ENCODE measurements around the gene VKORC1. TPM values are rescaled to one million over a fixed set of nuclear protein-coding genes. Genes with fewer than 3 reads are reported as not detected.

The VKORC1 gene
- total and polyA plus RNA-seq, 5 donors from 2014 or later = 38.1 to 113 (median 103) TPM

DNA sequence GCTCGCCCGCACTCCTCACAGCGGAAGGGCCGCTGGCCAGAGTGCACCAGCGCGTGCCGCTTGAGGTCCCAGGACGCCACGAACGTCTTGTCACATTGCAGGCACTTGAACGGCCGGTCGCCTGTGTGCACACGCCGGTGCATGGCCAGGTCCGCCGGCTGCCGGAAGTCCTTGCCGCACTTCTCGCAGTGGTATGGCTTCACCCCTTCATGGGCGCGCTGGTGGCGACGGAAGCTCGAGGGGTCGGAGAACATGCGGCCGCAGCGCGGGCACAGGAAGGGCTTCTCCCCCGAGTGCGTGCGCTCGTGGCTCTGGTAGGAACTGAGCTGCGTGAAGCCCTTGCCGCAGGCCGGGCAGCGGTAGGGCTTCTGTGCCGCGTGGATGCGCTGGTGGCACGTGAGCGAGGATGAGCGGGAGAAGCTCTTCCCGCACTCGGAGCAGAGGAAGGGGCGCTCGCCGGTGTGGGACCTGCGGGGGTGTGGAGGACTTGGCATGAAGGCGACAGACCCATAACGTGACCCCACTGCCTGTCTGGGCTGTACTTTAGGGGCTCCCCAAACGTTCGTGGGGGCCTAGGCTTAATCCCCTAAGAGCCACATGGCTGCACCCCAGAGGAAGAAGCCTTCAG lies 32.7 kb downstream of the VKORC1 start:
- Mint-ChIP-seq H3K27me3 (no peaks in the 10 kb centered on the region), H3K4me1 (peaks cover 0 to 35% (median 23%) of the 10 kb centered on the region in 4 donors), H3K9me3 (no peaks in the 10 kb centered on the region), H3K27ac (no peak overlapping the region), H3K36me3 (peaks cover 11% of the 10 kb centered on the region), H3K4me3 (no peak overlapping the region)
- Histone ChIP-seq H3K27ac (ENCODE audit: insufficient read depth, low read length, poor library complexity, severe bottlenecking) (no peak overlapping the region), H3K36me3 (ENCODE audit: control insufficient read depth, insufficient read depth, low read length) (no peaks in the 10 kb centered on the region), H3K4me3 (ENCODE audit: low read depth, low read length) (no peak overlapping the region), H3K4me1 (ENCODE audit: control insufficient read depth, insufficient read depth, low read length, poor library complexity, severe bottlenecking) (peaks cover 22% of the 10 kb centered on the region), H3K27me3 (ENCODE audit: control insufficient read depth, insufficient read depth, low read length) (no peaks in the 10 kb centered on the region), H3K9me3 (ENCODE audit: control insufficient read depth in 2 of 2, low read length in 2 of 2) (no peaks in the 10 kb centered on the region)
- no peak for ATAC-seq (ENCODE audit: low read depth in 2 of 2)
- no peak for DNase-seq

DNA sequence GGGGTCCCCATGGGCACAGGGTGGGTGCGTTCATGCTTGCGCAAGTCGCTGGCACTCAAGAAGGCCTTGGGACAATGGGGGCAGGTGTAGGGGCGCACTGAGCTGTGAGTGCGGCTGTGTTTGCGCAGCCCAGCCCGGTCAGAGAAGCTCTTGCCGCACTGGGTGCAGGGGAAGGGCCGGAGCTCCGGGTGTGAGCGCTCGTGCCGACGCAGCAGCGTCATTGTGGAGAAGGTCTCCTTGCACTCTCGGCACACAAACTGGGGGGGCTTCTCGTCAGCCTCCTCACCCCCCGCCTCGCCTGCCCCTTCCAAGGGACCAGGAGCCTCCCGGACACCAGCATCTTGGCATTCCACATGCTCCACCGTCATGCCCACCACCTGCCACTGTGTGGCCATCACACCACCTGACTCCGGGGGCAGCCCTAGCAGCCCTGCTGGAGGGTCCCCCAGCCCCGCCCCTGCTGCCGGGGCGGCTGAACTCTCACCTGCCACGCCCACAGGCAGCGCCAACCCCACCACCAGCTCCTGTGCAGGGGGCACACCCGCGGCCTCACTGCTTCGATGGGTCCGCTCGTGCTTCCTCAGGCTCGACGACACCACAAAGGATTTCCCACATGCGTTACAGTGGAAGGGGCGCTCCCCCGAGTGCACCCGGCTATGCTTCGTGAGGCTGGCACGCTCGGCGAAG lies 33.3 kb downstream of the VKORC1 start:
- H3K27ac Mint-ChIP-seq = no peak overlapping the region
- no peak for DNase-seq
- peaks cover 0 to 31% (median 20%) of the 10 kb centered on the region in 4 donors for H3K4me1 Mint-ChIP-seq

DNA sequence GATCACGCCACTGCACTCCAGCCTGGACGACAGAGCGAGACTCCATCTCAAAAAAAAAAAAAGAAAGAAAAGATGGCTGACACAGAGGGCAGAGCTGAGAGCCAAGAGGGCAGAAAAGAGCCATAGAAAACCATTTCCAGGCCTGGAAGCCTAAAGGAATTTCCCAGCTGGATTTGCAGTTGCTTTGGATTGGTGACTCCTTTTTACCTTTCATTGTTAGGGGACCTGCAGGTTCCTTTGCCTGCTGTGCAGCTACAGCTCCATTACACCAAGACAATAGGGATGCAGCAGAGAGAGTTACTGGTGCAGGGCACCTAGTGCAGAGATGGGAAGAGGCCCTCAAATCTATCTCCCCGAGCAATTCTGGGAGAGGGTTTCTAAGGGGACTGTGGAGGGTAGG lies 39.0 kb downstream of the VKORC1 start:
- Histone ChIP-seq H3K9me3 (ENCODE audit: control insufficient read depth in 2 of 2, low read length in 2 of 2) (no peaks in the 10 kb centered on the region), H3K4me3 (ENCODE audit: low read depth, low read length) (no peak overlapping the region), H3K27me3 (ENCODE audit: control insufficient read depth, insufficient read depth, low read length) (no peaks in the 10 kb centered on the region), H3K4me1 (ENCODE audit: control insufficient read depth, insufficient read depth, low read length, poor library complexity, severe bottlenecking) (no peaks in the 10 kb centered on the region), H3K27ac (ENCODE audit: insufficient read depth, low read length, poor library complexity, severe bottlenecking) (no peak overlapping the region), H3K36me3 (ENCODE audit: control insufficient read depth, insufficient read depth, low read length) (no peaks in the 10 kb centered on the region)
- Mint-ChIP-seq H3K36me3 (peaks cover 8% of the 10 kb centered on the region), H3K9me3 (no peaks in the 10 kb centered on the region), H3K4me3 (no peak overlapping the region), H3K27ac (no peak overlapping the region), H3K27me3 (no peaks in the 10 kb centered on the region), H3K4me1 (peaks cover 0 to 2% (median 0%) of the 10 kb centered on the region in 4 donors)
- ATAC-seq (ENCODE audit: low read depth in 2 of 2) (no peak), DNase-seq (no peak)

More for the DNA sequence above, 33.3 kb downstream of the VKORC1 start:
- no peak overlapping the region for H3K4me3 Mint-ChIP-seq
- peaks cover 22% of the 10 kb centered on the region for H3K4me1 ChIP-seq (ENCODE audit: control insufficient read depth, insufficient read depth, low read length, poor library complexity, severe bottlenecking)
- no peaks in the 10 kb centered on the region for H3K9me3 ChIP-seq (ENCODE audit: control insufficient read depth in 2 of 2, low read length in 2 of 2)
- H3K9me3 Mint-ChIP-seq = no peaks in the 10 kb centered on the region
- H3K27me3 Mint-ChIP-seq = no peaks in the 10 kb centered on the region
- H3K27ac ChIP-seq (ENCODE audit: insufficient read depth, low read length, poor library complexity, severe bottlenecking) = no peak overlapping the region
- no peak overlapping the region for H3K4me3 ChIP-seq (ENCODE audit: low read depth, low read length)
- H3K27me3 ChIP-seq (ENCODE audit: control insufficient read depth, insufficient read depth, low read length) = no peaks in the 10 kb centered on the region
- H3K36me3 ChIP-seq (ENCODE audit: control insufficient read depth, insufficient read depth, low read length) = no peaks in the 10 kb centered on the region
- peaks cover 11% of the 10 kb centered on the region for H3K36me3 Mint-ChIP-seq
- ATAC-seq (ENCODE audit: low read depth in 2 of 2) = no peak

DNA sequence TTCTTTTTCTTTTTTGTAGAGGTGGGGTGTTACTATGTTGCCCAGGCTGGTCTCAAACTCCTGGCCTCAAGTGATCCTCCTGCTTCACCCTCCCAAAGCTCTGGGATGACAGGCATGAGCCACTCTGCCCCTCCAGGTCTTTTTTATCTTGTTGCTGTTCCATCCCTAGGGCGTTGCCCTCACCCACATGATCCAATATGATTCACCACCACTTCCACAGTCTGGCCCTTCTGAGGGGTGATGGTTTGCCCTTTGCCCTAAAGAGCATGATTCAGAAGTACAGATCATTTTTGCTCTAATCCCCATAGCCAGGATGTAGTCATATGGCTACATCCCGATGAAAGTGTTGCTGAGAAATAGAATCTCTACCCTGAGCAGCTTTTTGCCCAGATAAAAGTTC lies 42.5 kb downstream of the VKORC1 start:
- no peak overlapping the region for H3K27ac Mint-ChIP-seq

DNA sequence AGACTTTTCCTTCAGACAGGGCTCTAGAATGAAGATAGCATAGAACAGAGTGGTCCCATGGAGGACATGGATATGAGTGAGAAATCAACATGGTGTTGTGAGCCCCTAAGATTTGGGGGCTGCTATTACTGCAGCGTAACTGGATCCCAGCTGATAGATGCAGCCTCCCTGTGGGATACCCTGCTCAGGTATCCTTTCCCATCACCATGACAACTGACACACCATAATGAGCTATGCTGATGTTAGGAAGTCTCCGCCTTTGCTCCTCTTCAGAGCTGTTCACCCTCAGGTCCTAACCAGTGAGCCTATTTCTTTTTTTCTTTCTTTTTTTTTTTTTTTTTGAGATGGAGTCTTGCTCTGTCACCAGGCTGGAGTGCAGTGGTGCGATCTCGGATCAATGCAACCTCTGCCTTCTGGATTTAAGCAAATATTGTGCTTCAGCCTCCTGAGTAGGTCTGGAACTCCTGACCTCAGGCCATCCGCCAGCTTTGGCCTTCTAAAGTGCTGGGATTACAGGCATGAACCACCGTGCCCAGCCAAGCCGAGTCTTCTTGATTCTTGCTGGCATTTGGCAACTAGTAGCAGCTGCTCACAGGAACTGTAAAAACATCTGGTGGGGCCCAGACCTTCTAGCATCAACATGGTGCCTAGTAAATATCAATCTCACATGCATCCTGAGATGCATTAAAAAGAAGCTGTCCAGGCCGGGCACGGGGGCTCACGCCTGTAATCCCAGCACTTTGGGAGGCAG lies 44.1 kb downstream of the VKORC1 start:
- H3K27me3 ChIP-seq (ENCODE audit: control insufficient read depth, insufficient read depth, low read length) = no peaks in the 10 kb centered on the region
- H3K9me3 ChIP-seq (ENCODE audit: control insufficient read depth in 2 of 2, low read length in 2 of 2) = no peaks in the 10 kb centered on the region
- Mint-ChIP-seq H3K9me3 (peaks cover 0 to 1% (median 0%) of the 10 kb centered on the region in 7 donors), H3K27me3 (peaks cover 5% of the 10 kb centered on the region), H3K4me3 (no peak overlapping the region), H3K36me3 (no peaks in the 10 kb centered on the region), H3K27ac (no peak overlapping the region), H3K4me1 (peaks cover 0 to 6% (median 3%) of the 10 kb centered on the region in 4 donors)
- no peaks in the 10 kb centered on the region for H3K36me3 ChIP-seq (ENCODE audit: control insufficient read depth, insufficient read depth, low read length)
- H3K27ac ChIP-seq (ENCODE audit: insufficient read depth, low read length, poor library complexity, severe bottlenecking) = no peak overlapping the region
- H3K4me3 ChIP-seq (ENCODE audit: low read depth, low read length) = no peak overlapping the region
- ATAC-seq (ENCODE audit: low read depth in 2 of 2) (no peak), DNase-seq (no peak)
- H3K4me1 ChIP-seq (ENCODE audit: control insufficient read depth, insufficient read depth, low read length, poor library complexity, severe bottlenecking) = no peaks in the 10 kb centered on the region

More for the DNA sequence above, 42.5 kb downstream of the VKORC1 start:
- Histone ChIP-seq H3K36me3 (ENCODE audit: control insufficient read depth, insufficient read depth, low read length) (no peaks in the 10 kb centered on the region), H3K4me3 (ENCODE audit: low read depth, low read length) (no peak overlapping the region), H3K27ac (ENCODE audit: insufficient read depth, low read length, poor library complexity, severe bottlenecking) (no peak overlapping the region), H3K9me3 (ENCODE audit: control insufficient read depth in 2 of 2, low read length in 2 of 2) (no peaks in the 10 kb centered on the region), H3K4me1 (ENCODE audit: control insufficient read depth, insufficient read depth, low read length, poor library complexity, severe bottlenecking) (no peaks in the 10 kb centered on the region), H3K27me3 (ENCODE audit: control insufficient read depth, insufficient read depth, low read length) (no peaks in the 10 kb centered on the region)
- Mint-ChIP-seq H3K4me3 (no peak overlapping the region), H3K27me3 (no peaks in the 10 kb centered on the region), H3K9me3 (no peaks in the 10 kb centered on the region), H3K36me3 (peaks cover 4% of the 10 kb centered on the region), H3K4me1 (peaks cover 0 to 2% (median 0%) of the 10 kb centered on the region in 4 donors)
- ATAC-seq (ENCODE audit: low read depth in 2 of 2) (no peak), DNase-seq (no peak)

DNA sequence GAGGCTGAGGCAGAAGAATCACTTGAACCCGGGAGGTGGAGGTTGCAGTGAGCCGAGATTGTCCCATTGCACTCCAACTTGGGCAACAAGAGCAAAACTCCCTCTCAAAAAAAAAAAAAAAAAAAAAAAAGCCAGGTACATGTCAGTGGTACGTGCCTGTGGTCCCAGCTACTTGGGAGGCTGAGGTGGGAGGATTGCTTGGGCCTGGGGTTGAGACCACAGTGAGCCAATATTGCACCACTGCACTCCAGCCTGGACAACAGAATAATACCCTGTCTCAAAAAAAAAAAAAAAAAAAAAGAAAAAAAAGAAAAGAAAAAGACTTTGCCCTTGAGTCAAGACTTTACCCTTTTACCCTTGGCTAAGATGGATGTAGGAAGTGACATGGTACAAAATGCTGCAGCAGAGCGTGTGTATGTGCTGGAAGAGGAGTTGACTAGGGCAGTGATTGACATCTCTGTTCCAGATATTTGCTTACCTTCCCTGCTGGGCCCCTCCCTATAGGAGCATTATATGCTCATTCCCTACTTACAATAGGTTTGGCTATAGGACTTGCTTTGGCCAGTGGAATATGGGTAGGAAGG lies 50.6 kb downstream of the VKORC1 start:
- H3K9me3 ChIP-seq (ENCODE audit: control insufficient read depth in 2 of 2, low read length in 2 of 2) = no peaks in the 10 kb centered on the region
- no peak overlapping the region for H3K4me3 Mint-ChIP-seq
- no peak overlapping the region for H3K4me3 ChIP-seq (ENCODE audit: low read depth, low read length)
- H3K9me3 Mint-ChIP-seq = peaks cover 0 to 1% (median 0%) of the 10 kb centered on the region in 7 donors
- DNase-seq = no peak
- H3K27ac ChIP-seq (ENCODE audit: insufficient read depth, low read length, poor library complexity, severe bottlenecking) = no peak overlapping the region
- no peak for ATAC-seq (ENCODE audit: low read depth in 2 of 2)
- H3K27me3 Mint-ChIP-seq = peaks cover 9% of the 10 kb centered on the region
- no peaks in the 10 kb centered on the region for H3K27me3 ChIP-seq (ENCODE audit: control insufficient read depth, insufficient read depth, low read length)
- peaks cover 16% of the 10 kb centered on the region for H3K36me3 ChIP-seq (ENCODE audit: control insufficient read depth, insufficient read depth, low read length)
- peaks cover 5% of the 10 kb centered on the region for H3K36me3 Mint-ChIP-seq
- H3K4me1 Mint-ChIP-seq = peaks cover 0 to 6% (median 2%) of the 10 kb centered on the region in 4 donors
- H3K4me1 ChIP-seq (ENCODE audit: control insufficient read depth, insufficient read depth, low read length, poor library complexity, severe bottlenecking) = no peaks in the 10 kb centered on the region
- H3K27ac Mint-ChIP-seq = no peak overlapping the region

DNA sequence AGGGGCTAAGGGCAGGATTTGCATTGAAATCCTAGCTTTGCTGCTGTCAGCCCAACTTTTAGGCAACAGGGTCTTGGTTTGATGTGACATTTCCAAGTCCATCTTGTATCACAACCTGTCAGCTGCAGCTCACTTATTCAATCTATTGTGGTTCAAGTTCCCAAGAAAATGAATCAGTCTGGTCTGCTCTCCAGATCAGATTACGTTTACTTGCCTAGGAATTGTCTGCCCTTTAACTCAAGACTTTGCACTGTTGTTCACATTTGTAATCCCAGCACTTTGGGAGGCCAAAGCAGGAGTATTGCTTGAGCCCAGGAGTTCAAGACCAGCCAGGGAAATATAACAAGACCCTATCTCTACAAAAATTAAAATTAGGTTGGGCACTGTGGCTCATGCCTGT lies 51.2 kb downstream of the VKORC1 start:
- Histone ChIP-seq H3K4me1 (ENCODE audit: control insufficient read depth, insufficient read depth, low read length, poor library complexity, severe bottlenecking) (no peaks in the 10 kb centered on the region), H3K9me3 (ENCODE audit: control insufficient read depth in 2 of 2, low read length in 2 of 2) (no peaks in the 10 kb centered on the region), H3K36me3 (ENCODE audit: control insufficient read depth, insufficient read depth, low read length) (peaks cover 21% of the 10 kb centered on the region), H3K27ac (ENCODE audit: insufficient read depth, low read length, poor library complexity, severe bottlenecking) (no peak overlapping the region), H3K4me3 (ENCODE audit: low read depth, low read length) (no peak overlapping the region), H3K27me3 (ENCODE audit: control insufficient read depth, insufficient read depth, low read length) (no peaks in the 10 kb centered on the region)
- no peak for DNase-seq
- peaks cover 9% of the 10 kb centered on the region for H3K27me3 Mint-ChIP-seq
- peaks cover 0 to 1% (median 0%) of the 10 kb centered on the region in 7 donors for H3K9me3 Mint-ChIP-seq
- H3K36me3 Mint-ChIP-seq = peaks cover 10% of the 10 kb centered on the region
- H3K4me1 Mint-ChIP-seq = peaks cover 0 to 6% (median 2%) of the 10 kb centered on the region in 4 donors
- no peak overlapping the region for H3K4me3 Mint-ChIP-seq
- H3K27ac Mint-ChIP-seq = no peak overlapping the region
- ATAC-seq (ENCODE audit: low read depth in 2 of 2) = no peak
